ENCODE measurements around the gene TTC9. TPM values are rescaled to one million over a fixed set of nuclear protein-coding genes. Genes with fewer than 3 reads are reported as not detected.
"Not testable (repeated sequence)": the region's sequence is repeated elsewhere in the genome, so short reads cannot be mapped to it uniquely, and the experiment has no call there.

The TTC9 gene
- total and polyA plus RNA-seq, 11 donors: 0.57 to 3.1 (median 1.5) TPM

DNA sequence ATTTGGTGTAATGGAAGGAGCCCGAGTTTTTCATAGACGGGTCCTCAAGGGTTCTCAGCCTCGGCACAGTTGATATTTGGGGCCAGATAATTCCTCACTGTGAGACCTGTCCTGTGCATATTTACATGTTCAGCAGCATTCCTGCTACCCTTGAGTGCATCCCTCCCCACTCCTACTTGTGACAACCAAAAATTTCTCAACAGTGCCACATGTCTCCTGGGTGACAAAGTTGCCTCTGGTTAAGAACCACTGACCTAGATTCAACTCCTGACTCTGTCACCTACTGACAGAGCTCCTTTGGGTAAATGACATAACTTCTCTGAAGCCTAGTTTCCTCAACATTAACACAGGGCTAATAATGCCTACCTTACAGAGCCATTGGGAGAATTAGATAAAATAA lies 60.4 kb downstream of the TTC9 start:
- Histone ChIP-seq H3K4me3 (no peak overlapping the region), H3K36me3 (no peaks in the 10 kb centered on the region), H3K27me3 (peaks cover 0 to 3% (median 0%) of the 10 kb centered on the region in 9 donors), H3K4me1 (peaks cover 0 to 33% (median 0%) of the 10 kb centered on the region in 12 donors), H3K9me3 (no peaks in the 10 kb centered on the region), H3K27ac (no peak overlapping the region)
- DNase-seq: no peak
- no peak for TF ChIP-seq POLR2A (IDR thresholded peaks at IDR 0.05)
- WGBS, 4 donors: 57 to 90% (median 88%) methylated on average over 3 of the region's 3 CpGs
- intact Hi-C loops (cut with DNase I): no loop called here
- ATAC-seq: no peak

DNA sequence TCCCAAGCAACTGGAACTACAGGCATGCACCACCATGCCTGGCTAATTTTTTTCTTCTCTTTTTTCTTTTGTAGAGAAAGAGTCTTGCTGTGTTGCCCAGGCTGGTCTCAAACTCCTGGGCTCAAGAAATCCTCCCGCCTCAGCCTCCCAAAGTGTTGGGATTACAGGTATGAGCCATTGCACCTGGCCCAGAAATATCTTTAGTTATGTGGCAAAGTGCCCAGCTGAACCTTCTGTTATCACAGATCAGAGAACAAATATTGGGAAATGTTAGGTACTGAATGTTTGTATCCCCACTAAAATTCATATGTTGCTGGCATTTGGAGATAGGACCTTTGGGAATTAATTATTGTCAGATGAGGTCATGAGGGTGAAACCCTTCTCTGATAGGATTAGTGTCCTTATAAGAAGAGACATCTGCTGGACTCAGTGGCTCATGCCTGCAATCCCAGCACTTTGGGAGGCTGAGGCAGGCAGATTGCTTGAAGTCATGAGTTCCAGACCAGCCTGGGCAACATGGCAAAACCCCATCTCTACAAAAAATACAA lies 62.0 kb downstream of the TTC9 start:
- H3K9me3 ChIP-seq; H3K36me3 ChIP-seq; intact Hi-C loops (cut with DNase I); DNase-seq; H3K4me3 ChIP-seq; H3K27ac ChIP-seq; ATAC-seq; H3K27me3 ChIP-seq: not testable (repeated sequence)
- H3K4me1 ChIP-seq: peaks cover 0 to 19% (median 0%) of the 10 kb centered on the region in 12 donors
- WGBS, 4 donors: 85 to 98% (median 93%) methylated on average over 1 of the region's 1 CpG

DNA sequence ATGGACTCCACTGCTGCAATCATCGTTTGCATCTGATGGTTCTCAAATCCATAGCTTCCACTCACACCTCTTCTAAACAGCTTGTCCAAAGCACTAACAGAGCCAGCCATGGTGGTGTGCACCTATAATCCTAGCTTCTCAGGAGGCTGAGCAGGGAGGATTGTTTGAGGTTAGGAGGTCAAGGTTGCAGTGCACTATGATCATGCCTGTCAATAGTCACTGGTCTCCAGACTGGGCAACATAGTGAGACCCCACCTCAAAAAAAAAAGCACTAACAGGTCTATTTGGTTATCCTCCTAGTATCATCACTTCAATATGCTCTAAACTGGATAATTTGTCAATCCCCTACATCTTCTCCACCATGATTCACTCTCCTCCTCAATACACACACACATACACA lies 63.2 kb downstream of the TTC9 start:
- ATAC-seq: no peak
- no peak overlapping the region for H3K27ac ChIP-seq
- peaks cover 0 to 18% (median 0%) of the 10 kb centered on the region in 12 donors for H3K4me1 ChIP-seq
- H3K36me3 ChIP-seq: no peaks in the 10 kb centered on the region
- H3K4me3 ChIP-seq: no peak overlapping the region
- no peaks in the 10 kb centered on the region for H3K9me3 ChIP-seq
- intact Hi-C loops (cut with DNase I): no loop called here
- 83 to 90% (median 89%) methylated on average over 1 of the region's 1 CpG for WGBS, 4 donors
- peaks cover 0 to 3% (median 0%) of the 10 kb centered on the region in 9 donors for H3K27me3 ChIP-seq
- no peak for TF ChIP-seq POLR2A (IDR thresholded peaks at IDR 0.05)
- TF ChIP-seq, protein P1, sequence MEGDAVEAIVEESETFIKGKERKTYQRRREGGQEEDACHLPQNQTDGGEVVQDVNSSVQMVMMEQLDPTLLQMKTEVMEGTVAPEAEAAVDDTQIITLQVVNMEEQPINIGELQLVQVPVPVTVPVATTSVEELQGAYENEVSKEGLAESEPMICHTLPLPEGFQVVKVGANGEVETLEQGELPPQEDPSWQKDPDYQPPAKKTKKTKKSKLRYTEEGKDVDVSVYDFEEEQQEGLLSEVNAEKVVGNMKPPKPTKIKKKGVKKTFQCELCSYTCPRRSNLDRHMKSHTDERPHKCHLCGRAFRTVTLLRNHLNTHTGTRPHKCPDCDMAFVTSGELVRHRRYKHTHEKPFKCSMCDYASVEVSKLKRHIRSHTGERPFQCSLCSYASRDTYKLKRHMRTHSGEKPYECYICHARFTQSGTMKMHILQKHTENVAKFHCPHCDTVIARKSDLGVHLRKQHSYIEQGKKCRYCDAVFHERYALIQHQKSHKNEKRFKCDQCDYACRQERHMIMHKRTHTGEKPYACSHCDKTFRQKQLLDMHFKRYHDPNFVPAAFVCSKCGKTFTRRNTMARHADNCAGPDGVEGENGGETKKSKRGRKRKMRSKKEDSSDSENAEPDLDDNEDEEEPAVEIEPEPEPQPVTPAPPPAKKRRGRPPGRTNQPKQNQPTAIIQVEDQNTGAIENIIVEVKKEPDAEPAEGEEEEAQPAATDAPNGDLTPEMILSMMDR (IDR thresholded peaks at IDR 0.05): no peak
- DNase-seq: no peak

DNA sequence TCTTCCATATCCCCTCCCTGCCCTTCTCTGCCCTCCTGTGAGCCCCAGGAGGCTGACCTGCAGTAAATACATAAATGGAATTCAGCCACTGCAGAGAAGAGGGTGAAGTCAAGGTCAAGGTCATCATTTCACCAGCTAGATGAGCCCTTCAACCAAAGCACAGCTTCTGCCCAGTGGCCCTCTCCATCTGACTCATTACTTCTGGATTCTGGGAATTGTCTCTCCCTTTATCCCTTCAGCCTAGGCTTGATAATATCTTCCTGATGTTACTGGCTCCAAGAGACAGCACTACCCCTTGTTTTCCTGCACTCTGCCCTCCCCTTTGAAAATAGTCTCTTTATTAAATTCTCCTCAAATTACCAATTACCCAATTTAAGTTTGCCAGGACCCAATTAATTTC lies 64.5 kb downstream of the TTC9 start:
- TF ChIP-seq, protein P1 (IDR thresholded peaks at IDR 0.05): no peak
- TF ChIP-seq POLR2A (IDR thresholded peaks at IDR 0.05): no peak
- ATAC-seq: no peak
- intact Hi-C loops (cut with DNase I): no loop called here

DNA sequence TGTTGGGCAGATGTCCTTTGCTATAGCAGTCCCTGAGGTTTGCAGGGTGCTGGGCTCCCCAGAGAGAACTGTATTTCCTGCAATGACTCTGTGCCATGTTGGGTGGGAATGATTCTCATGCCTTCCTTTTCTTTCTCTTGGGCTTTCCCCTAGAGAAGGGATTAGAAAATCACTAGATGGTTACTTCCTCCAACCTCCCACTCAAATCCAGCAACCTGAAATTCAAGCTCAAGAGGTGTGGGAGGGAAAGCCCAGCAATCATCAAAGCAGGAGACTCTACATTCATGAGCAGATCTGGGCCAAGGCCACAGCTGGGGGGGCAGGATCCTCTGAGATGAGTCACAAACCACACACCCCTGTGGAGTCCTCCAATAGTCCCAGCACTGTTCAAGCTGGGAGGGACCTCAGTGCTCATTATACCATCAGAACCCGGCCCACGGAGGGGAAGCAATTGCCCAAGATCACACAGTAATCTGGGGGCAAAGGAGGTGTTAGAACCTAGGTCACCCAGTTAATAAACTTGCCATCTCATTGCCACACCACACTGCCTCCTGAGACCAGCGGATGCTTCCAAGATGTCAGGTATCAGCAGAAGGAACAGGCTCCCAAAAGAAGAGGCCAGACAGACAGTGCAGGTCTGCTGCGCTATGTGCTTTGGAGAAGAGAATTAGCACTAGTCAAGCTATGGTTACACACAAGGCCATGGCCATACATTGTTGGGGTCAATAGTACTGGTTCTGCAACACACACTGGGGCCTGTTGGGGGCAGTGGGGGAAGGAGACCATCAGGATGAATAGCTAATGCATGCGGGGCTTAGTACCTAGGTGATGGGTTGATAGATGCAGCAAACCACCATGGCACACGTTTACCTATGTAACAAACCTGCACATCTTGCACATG lies 65.7 kb downstream of the TTC9 start:
- TF ChIP-seq, protein P1 (IDR thresholded peaks at IDR 0.05): no peak
- TF ChIP-seq POLR2A (IDR thresholded peaks at IDR 0.05): no peak
- intact Hi-C loops (cut with DNase I): no loop called here
- Histone ChIP-seq H3K9me3 (no peaks in the 10 kb centered on the region), H3K4me3 (no peak overlapping the region), H3K36me3 (no peaks in the 10 kb centered on the region), H3K4me1 (peaks cover 0 to under 1% (median 0%) of the 10 kb centered on the region in 12 donors), H3K27ac (no peak overlapping the region), H3K27me3 (peaks cover 0 to 3% (median 0%) of the 10 kb centered on the region in 9 donors)
- peak in 2 of 4 donors; percentile 29 to 49 for ATAC-seq
- DNase-seq: no peak
- 76 to 86% (median 82%) methylated on average over 5 to 6 of the region's 6 CpGs for WGBS, 4 donors

More for the DNA sequence above, 64.5 kb downstream of the TTC9 start:
- Histone ChIP-seq H3K36me3 (no peaks in the 10 kb centered on the region), H3K4me3 (no peak overlapping the region), H3K9me3 (no peaks in the 10 kb centered on the region), H3K27ac (no peak overlapping the region), H3K4me1 (peaks cover 0 to 8% (median 0%) of the 10 kb centered on the region in 12 donors), H3K27me3 (peaks cover 0 to 3% (median 0%) of the 10 kb centered on the region in 9 donors)
- no peak for DNase-seq
